ENCODE data around the gene LRP2.

LRP2 gene

GRCh38 chr2:169185711-169186110, 176.6 kb downstream of the LRP2 start:
- DNase-seq (ENCODE audit: low read depth, low spot score), result no peak
- no peak overlapping the region for H3K27ac ChIP-seq

- no peak overlapping the region for H3K27ac ChIP-seq
- DNase-seq (ENCODE audit: low read depth, low spot score), result peak; percentile 5
Observed at GRCh38 chr2:169184074-169184473, 178.3 kb downstream of the LRP2 start.

DNA sequence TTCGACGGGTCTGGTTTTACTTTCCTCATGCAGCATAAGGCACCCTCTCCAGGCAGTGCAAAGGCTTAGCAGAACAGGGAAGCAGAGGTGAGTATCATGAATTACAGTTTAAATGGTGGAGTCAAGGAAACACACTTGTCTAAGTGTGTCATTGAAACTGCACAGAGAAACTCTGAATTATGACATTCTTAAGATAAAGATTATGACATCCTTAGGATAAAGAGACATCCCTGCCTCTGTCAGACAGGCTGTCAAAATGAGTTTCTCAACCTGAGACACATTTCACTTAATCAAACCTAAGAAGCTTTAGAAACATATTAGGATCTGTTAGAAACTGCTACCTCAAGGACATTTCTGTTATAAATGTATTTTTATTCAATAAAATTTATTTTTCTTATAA, 179.8 kb downstream of the LRP2 start:
- DNase-seq (ENCODE audit: low read depth, low spot score), result no peak
- H3K27ac ChIP-seq, result no peak overlapping the region

DNA sequence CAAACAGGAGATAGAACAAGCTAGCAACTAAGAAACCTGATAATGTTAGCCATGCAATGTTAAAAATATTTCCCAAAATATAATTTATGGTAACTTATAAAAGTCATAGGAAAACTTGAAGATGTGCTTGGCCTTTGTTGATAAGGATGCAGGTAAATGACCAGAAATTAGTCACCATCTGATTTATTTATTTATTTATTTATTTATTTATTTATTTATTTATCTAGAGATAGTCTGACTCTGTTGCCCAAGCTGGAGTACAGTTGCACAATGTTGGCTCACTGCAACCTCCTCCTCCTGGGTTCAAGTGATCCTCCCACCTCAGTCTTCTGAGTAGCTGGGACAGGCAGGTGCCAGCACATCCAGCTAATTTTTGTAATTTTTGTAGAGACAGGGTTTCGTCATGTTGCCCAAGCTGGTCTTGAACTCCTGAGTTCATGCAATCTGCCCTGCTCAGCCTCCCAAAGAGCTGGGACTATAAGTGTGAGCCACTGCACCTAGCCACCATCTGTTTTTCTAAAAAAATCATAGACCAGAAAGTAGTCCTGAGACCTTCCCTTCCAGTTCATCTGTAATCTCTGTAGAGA, 183.4 kb downstream of the LRP2 start:
- DNase-seq (ENCODE audit: low read depth, low spot score), result no peak
- no peak overlapping the region for H3K27ac ChIP-seq

GRCh38 chr2:169178364-169178763, 184.0 kb downstream of the LRP2 start:
- no peak overlapping the region for H3K27ac ChIP-seq
- no peak for DNase-seq (ENCODE audit: low read depth, low spot score)

- DNase-seq (ENCODE audit: low read depth, low spot score), result no peak
- H3K27ac ChIP-seq, result no peak overlapping the region
Observed at GRCh38 chr2:169175112-169175511, 187.2 kb downstream of the LRP2 start.

DNA sequence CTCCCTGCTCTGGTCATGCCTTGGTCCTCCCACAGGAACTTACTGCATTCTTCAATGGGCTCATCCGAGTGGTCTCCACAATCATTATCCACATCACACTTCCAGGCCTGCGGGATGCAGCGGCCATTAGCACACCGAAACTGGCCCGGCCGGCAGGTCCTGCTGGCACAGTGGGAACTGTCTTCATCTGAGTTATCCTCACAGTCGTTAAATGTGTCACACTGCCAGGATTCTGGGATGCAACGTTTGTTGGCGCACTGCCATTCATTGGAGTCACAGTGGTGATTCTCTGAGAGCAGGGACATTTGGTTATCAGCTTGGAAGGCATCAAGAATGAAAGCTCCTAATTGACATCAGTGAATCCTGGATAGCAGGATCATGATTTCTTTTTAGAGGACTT, 188.5 kb downstream of the LRP2 start:
- no peak overlapping the region for H3K27ac ChIP-seq
- no peak for DNase-seq (ENCODE audit: low read depth, low spot score)

- DNase-seq (ENCODE audit: low read depth, low spot score), result no peak
- no peak overlapping the region for H3K27ac ChIP-seq
Observed at GRCh38 chr2:169172914-169173313, 189.4 kb downstream of the LRP2 start.

GRCh38 chr2:169172151-169172735, 190.1 kb downstream of the LRP2 start:
- DNase-seq (ENCODE audit: low read depth, low spot score), result no peak
- no peak overlapping the region for H3K27ac ChIP-seq

DNA sequence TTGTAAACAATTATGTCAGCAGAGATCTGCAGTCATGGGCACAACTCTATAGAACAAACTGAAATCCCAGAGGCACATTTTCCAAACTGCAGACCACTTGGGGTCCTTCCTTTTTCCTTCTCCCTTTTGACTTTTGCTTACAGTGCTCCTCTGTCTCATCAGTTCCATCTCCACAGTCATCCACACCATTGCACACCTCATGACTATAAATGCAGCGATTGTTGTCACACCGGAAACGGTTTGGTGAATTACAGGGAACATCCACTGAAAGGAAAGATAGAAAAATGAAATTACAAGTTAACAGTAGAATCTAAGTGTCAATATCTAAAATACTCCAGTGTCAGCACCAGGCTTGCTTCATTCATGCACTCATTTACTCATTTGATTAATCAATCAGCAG, 196.5 kb downstream of the LRP2 start:
- H3K27ac ChIP-seq, result no peak overlapping the region
- no peak for DNase-seq (ENCODE audit: low read depth, low spot score)

GRCh38 chr2:169164311-169164710, 198.0 kb downstream of the LRP2 start:
- H3K27ac ChIP-seq, result no peak overlapping the region
- no peak for DNase-seq (ENCODE audit: low read depth, low spot score)

DNA sequence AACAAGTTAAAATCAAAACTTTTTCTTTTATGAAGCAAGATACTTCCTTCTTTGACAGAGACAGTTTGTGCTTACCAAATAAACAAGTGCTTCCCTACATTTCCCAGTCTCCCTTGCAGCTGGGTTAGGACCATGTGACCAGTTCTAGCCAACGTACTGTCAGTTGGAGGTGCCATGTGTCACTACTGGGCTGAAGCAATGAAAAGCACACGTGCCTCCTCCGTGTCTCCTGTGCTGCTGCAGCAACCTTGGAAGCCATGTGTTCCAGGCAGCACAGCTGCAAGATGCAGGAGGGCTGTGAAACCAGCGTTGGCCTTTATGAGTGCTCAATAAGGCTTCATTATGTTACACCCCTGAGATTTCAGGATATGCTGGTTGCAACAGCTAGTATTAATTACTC, 199.7 kb downstream of the LRP2 start:
- DNase-seq (ENCODE audit: low read depth, low spot score), result no peak
- H3K27ac ChIP-seq, result no peak overlapping the region

- H3K27ac ChIP-seq, result no peak overlapping the region
- no peak for DNase-seq (ENCODE audit: low read depth, low spot score)
Observed at GRCh38 chr2:169160926-169161481, 201.3 kb downstream of the LRP2 start.

- DNase-seq (ENCODE audit: low read depth, low spot score), result no peak
- H3K27ac ChIP-seq, result no peak overlapping the region
Observed at GRCh38 chr2:169159686-169160085, 202.6 kb downstream of the LRP2 start.

- no peak overlapping the region for H3K27ac ChIP-seq
- DNase-seq (ENCODE audit: low read depth, low spot score), result no peak
Observed at GRCh38 chr2:169158874-169159273, 203.5 kb downstream of the LRP2 start.

DNA sequence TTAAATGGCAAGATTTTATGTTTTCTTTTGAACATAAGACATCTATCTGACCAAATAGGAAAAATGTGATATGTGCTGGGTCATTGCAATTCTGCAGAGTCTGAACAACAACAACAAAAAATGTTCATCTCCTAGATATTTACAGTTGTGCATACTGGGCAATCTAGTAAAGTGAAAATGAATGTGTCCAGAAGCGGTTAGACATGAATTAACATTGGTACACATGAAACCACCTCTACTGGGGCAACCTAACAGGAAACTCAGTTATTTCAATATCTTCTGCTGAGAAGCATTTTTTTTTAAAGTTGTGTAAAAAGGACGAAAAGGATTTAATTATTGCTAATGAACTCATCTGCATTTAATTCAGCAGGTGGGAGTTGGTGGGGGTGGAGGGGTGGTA, 216.1 kb downstream of the LRP2 start:
- no peak for DNase-seq (ENCODE audit: low read depth, low spot score)
- no peak overlapping the region for H3K27ac ChIP-seq

DNA sequence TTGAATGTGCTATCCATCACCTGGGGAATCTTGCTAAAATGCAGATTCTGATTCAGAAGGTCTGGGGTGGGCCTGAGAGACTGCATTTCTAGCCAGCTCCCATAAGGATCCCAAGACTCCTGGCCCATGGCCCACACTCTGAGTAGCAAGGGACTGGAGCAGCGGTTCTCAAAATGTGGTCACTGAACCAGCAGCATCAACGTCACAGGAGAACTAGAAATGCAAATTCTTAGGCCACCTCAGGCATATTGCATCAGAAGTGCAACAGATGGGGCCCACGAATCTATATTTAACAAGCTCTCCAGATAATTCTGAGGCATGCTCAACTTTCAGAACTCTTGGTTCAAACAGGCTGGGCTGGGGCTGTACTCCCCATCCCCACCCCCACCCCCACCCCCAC, 218.3 kb downstream of the LRP2 start:
- DNase-seq (ENCODE audit: low read depth, low spot score), result no peak

GRCh38 chr2:169141713-169142352, 220.5 kb downstream of the LRP2 start:
- DNase-seq (ENCODE audit: low read depth, low spot score), result no peak
- H3K27ac ChIP-seq, result no peak overlapping the region

More for the DNA sequence above, 218.3 kb downstream of the LRP2 start:
- H3K27ac ChIP-seq, result no peak overlapping the region

GRCh38 chr2:169139993-169140767, 222.2 kb downstream of the LRP2 start:
- no peak overlapping the region for H3K27ac ChIP-seq
- no peak for DNase-seq (ENCODE audit: low read depth, low spot score)

GRCh38 chr2:169139145-169139544, 223.2 kb downstream of the LRP2 start:
- no peak overlapping the region for H3K27ac ChIP-seq
- DNase-seq (ENCODE audit: low read depth, low spot score), result no peak

DNA sequence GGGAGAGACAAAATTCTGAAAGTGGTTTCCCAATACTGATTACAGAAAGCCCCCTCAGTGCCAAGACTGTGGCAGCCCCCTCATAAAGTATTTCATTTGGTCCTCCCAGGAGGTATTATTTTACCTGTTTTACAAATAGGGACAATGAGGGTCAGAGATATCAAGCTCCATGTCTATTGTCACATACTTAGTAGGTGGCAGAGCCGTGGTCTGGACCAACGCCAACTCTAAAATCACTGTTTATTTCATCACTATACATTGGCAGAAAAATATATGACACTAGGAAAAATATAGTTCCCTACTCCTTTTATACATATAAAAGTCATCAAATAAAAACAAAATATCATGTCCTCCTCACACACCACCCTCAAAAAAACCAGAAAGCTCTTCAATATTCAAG, 224.4 kb downstream of the LRP2 start:
- DNase-seq (ENCODE audit: low read depth, low spot score), result no peak
- no peak overlapping the region for H3K27ac ChIP-seq

All from epithelial cell of prostate (primary cell).